HL-60 (cell line): Measurements from ENCODE around the gene TIMP1.

ENCODE experiments used
- DNase-seq, 2 experiments: peaks; one replicate each; pipeline ENCODE4 v3.0.0-alpha.2; 2010 to 2020; ENCODE audit warnings: low read depth in 1 of 2, low spot score in 1 of 2
- H3K27ac ChIP-seq: fragments of 250-450 bp; sonication (Bioruptor Pico); replicated peaks from 2 replicates; pipeline ENCODE4 v1.5.1; 2020; ENCODE audit warnings: mild to moderate bottlenecking, moderate library complexity
- H3K27me3 ChIP-seq: fragments of 250-450 bp; sonication (Bioruptor Pico); 2 replicates; pipeline ENCODE4 v1.5.1; 2021; ENCODE audit warnings: mild to moderate bottlenecking, moderate library complexity; ENCODE audit not compliant: insufficient read depth, poor library complexity, severe bottlenecking
- H3K4me3 ChIP-seq: replicated peaks from 2 replicates; pipeline ENCODE4 v1.5.1; 2011; ENCODE audit warnings: mild to moderate bottlenecking, control low read depth, low read length; ENCODE audit not compliant: insufficient read depth
- GABPA ChIP-seq: IDR thresholded peaks from 2 replicates; pipeline ENCODE4 v1.6.1; 2012; ENCODE audit warnings: low read depth
- POLR2AphosphoS5 ChIP-seq: IDR thresholded peaks from 2 replicates; pipeline ENCODE4 v1.6.1; 2012; ENCODE audit warnings: low read depth
- SPI1 ChIP-seq: IDR thresholded peaks from 2 replicates; pipeline ENCODE4 v1.6.1; 2012; ENCODE audit warnings: low read depth, mild to moderate bottlenecking, borderline replicate concordance
- TF ChIP-seq, protein P1 (sequence below): IDR thresholded peaks from 2 replicates; pipeline ENCODE4 v1.6.1; 2012; ENCODE audit warnings: low read depth; ENCODE audit not compliant: insufficient replicate concordance
- TF ChIP-seq, protein P2 (sequence below): IDR thresholded peaks from one replicate; pipeline ENCODE4 v1.5.1; 2011; ENCODE audit warnings: low read length, control low read depth, inconsistent platforms; ENCODE audit not compliant: insufficient read depth

TIMP1 gene

DNA sequence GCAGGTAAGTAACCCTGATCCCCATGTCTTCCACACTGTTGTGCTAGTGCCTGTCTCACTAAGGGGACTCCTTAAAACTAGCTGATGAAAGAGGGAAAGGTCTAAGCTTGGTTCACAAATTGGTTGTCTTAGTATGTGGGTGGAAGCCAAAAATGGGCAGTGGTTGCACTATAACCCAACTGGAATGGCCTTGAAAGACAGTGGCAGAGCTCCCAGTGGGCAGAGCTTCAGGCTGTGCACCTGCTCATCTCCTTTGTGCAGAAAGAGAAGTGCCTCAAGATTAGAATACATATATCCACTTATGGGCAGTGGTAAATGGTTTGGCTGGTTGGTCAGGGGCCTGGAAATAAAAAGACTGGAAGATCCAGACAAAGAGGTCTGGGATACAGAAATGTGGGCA, 30.2 kb downstream of the TIMP1 start:
- Histone ChIP-seq H3K4me3 (no peak overlapping the region), H3K27ac (no peak overlapping the region), H3K27me3 (no peaks in the 10 kb centered on the region)
- TF ChIP-seq, protein P1, sequence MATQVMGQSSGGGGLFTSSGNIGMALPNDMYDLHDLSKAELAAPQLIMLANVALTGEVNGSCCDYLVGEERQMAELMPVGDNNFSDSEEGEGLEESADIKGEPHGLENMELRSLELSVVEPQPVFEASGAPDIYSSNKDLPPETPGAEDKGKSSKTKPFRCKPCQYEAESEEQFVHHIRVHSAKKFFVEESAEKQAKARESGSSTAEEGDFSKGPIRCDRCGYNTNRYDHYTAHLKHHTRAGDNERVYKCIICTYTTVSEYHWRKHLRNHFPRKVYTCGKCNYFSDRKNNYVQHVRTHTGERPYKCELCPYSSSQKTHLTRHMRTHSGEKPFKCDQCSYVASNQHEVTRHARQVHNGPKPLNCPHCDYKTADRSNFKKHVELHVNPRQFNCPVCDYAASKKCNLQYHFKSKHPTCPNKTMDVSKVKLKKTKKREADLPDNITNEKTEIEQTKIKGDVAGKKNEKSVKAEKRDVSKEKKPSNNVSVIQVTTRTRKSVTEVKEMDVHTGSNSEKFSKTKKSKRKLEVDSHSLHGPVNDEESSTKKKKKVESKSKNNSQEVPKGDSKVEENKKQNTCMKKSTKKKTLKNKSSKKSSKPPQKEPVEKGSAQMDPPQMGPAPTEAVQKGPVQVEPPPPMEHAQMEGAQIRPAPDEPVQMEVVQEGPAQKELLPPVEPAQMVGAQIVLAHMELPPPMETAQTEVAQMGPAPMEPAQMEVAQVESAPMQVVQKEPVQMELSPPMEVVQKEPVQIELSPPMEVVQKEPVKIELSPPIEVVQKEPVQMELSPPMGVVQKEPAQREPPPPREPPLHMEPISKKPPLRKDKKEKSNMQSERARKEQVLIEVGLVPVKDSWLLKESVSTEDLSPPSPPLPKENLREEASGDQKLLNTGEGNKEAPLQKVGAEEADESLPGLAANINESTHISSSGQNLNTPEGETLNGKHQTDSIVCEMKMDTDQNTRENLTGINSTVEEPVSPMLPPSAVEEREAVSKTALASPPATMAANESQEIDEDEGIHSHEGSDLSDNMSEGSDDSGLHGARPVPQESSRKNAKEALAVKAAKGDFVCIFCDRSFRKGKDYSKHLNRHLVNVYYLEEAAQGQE: no peak
- TF ChIP-seq POLR2AphosphoS5 (no peak), GABPA (no peak), SPI1 (no peak)
- TF ChIP-seq, protein P2, sequence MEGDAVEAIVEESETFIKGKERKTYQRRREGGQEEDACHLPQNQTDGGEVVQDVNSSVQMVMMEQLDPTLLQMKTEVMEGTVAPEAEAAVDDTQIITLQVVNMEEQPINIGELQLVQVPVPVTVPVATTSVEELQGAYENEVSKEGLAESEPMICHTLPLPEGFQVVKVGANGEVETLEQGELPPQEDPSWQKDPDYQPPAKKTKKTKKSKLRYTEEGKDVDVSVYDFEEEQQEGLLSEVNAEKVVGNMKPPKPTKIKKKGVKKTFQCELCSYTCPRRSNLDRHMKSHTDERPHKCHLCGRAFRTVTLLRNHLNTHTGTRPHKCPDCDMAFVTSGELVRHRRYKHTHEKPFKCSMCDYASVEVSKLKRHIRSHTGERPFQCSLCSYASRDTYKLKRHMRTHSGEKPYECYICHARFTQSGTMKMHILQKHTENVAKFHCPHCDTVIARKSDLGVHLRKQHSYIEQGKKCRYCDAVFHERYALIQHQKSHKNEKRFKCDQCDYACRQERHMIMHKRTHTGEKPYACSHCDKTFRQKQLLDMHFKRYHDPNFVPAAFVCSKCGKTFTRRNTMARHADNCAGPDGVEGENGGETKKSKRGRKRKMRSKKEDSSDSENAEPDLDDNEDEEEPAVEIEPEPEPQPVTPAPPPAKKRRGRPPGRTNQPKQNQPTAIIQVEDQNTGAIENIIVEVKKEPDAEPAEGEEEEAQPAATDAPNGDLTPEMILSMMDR: no peak
- DNase-seq: no peak

DNA sequence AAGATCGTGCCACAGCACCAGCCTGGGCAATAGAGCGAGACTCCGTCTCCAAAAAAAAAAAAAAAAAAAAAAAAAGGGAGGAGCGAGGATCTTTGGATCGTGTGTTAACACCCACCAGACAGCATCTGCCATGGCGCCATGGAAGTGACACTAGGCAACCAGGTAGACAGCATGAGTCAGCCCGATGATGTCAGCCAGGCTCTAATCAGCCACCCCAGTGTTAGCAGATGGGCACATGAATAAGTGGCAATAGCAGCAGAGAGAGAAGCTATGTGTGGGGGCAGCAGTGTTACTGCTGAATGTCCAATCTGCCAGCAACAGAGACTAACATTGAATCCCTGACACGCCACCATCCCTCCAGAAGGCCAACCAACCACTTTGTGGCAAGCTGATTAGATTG, 30.8 kb downstream of the TIMP1 start:
- Histone ChIP-seq H3K27me3 (no peaks in the 10 kb centered on the region), H3K27ac (no peak overlapping the region), H3K4me3 (no peak overlapping the region)
- no peak for DNase-seq
- TF ChIP-seq, protein P1: no peak
- TF ChIP-seq, protein P2: no peak
- TF ChIP-seq SPI1 (no peak), POLR2AphosphoS5 (no peak), GABPA (no peak)

DNA sequence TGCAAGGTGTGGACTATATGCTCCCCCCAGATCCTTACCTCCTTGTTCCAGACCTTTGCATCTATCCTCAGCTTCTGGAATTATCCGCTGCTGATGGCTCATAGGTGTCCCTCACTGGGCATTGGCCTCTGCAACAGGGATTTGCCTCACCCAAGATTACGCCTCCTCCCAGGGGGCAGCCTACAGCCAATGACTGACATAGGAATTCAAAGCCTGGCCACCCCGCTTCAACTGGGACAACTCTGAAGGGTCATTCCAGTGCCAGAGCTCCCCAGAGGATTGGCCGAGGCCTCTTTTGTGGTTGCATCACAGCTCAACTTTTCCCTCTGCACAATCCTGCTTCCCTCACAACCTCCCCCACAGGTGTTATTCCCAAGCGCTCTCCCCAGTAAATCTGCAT, 32.4 kb downstream of the TIMP1 start:
- DNase-seq: no peak
- H3K27me3 ChIP-seq: no peaks in the 10 kb centered on the region
- no peak for TF ChIP-seq GABPA
- TF ChIP-seq, protein P2: no peak
- TF ChIP-seq POLR2AphosphoS5: no peak
- no peak for TF ChIP-seq SPI1
- TF ChIP-seq, protein P1: no peak
- H3K4me3 ChIP-seq: no peak overlapping the region
- no peak overlapping the region for H3K27ac ChIP-seq
